ENCODE data around the gene ASTN2.

- TF ChIP-seq POLR2A (IDR thresholded peaks at IDR 0.05) (no peak), CTCF (IDR thresholded peaks at IDR 0.05) (no peak)
These were observed 46.1 kb downstream of the ASTN2 start for GRCh38 chr9:117368684-117369230.

Measured in right lobe of liver (tissue), 4 donors.